Activated CD8-positive, alpha-beta T cell treated with anti-CD3 and anti-CD28 coated beads for 36 hours (primary cell): ENCODE measurements around the gene MBTPS1. TPM values are rescaled to one million over a fixed set of nuclear protein-coding genes. Genes with fewer than 3 reads are reported as not detected.

Source experiments
- ATAC-seq: fragments of 200-7000 bp; cut with Tn5 transposase; one replicate; pipeline ENCODE4 v1.10.0; 2021; ENCODE audit warnings: mild to moderate bottlenecking, moderate library complexity
- CTCF ChIA-PET: fragments of 350-600 bp; sonication (Branson Sonifier 250); formaldehyde crosslinking; loops from one replicate; lab custom pipeline; 2021; ENCODE audit warnings: antibody characterized with exemption; lab: Charles Lee
- POLR2A ChIA-PET: fragments of 350-600 bp; sonication (Branson Sonifier 250); formaldehyde crosslinking; loops from one replicate; lab custom pipeline; 2021; ENCODE audit warnings: antibody characterized with exemption; lab: Charles Lee
- DNase-seq: peaks from one replicate; pipeline ENCODE4 v3.0.0-alpha.2; 2020
- H3K27ac Mint-ChIP-seq: one replicate; pipeline ENCODE4 v1.8.0; 2021; ENCODE audit warnings: mild to moderate bottlenecking, mixed read lengths
- H3K27me3 Mint-ChIP-seq: one replicate; pipeline ENCODE4 v1.8.0; 2021; ENCODE audit warnings: mixed read lengths
- H3K36me3 Mint-ChIP-seq: one replicate; pipeline ENCODE4 v1.8.0; 2021; ENCODE audit warnings: low read depth, mixed read lengths
- H3K4me1 Mint-ChIP-seq: one replicate; pipeline ENCODE4 v1.8.0; 2021; ENCODE audit warnings: low read depth, mixed read lengths
- H3K4me3 Mint-ChIP-seq: one replicate; pipeline ENCODE4 v1.8.0; 2021; ENCODE audit warnings: mild to moderate bottlenecking, moderate library complexity, mixed read lengths
- H3K9me3 Mint-ChIP-seq: one replicate; pipeline ENCODE4 v1.8.0; 2021; ENCODE audit warnings: mixed read lengths
- intact Hi-C: fragments of 100-400 bp; cut with micrococcal nuclease; formaldehyde crosslinking; loops from one replicate; pipeline ENCODE4 v1.10.0; 2022
- total RNA-seq, 2 experiments: library from RNA; stranded (reverse); gene quantifications; one replicate each; pipeline ENCODE4 v1.2.3, GENCODE V29; 2021
- TF ChIP-seq, protein P1 (sequence below): fragments of 200-600 bp; IDR thresholded peaks from one replicate; pipeline ENCODE4 v1.8.0; 2022; ENCODE audit warnings: antibody characterized with exemption, mild to moderate bottlenecking

The MBTPS1 gene
- total RNA-seq, 2 experiments from 2014 or later: 31.5 to 31.7 TPM

DNA sequence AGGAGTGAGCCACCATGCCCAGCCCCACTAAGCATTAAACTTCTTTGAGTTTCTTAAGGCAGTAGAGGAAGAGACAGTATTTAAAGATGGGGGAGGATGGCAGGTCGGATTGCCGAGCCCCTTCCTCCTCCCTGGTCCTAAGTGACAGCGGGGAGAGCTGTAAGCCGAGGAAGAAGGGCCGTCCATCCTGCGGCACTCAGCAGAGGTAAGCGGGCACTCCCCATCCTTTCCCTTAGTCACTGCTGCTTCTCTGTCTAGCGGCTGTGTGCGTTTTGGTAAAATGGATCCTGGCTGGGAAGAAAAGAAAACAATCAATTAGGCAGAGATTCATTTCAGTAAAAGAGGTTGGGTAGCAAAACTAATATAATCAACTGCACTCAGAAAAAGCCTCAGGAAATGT is 42.3 kb upstream of the MBTPS1 start:
- intact Hi-C loops: no loop called here
- Mint-ChIP-seq H3K4me3 (no peak overlapping the region), H3K27ac (no peak overlapping the region), H3K36me3 (no peaks in the 10 kb centered on the region), H3K9me3 (no peaks in the 10 kb centered on the region), H3K27me3 (peaks cover 17% of the 10 kb centered on the region), H3K4me1 (no peaks in the 10 kb centered on the region)
- ChIA-PET CTCF (interaction anchor here (1.4 to 2.5 kb wide), 2 partner anchors 12 to 17 kb away, joined by 3 to 6 read pairs; no protein-coding TSS in a partner anchor), POLR2A (no interaction called here)
- DNase-seq (no peak), ATAC-seq (no peak)
- TF ChIP-seq, protein P1, sequence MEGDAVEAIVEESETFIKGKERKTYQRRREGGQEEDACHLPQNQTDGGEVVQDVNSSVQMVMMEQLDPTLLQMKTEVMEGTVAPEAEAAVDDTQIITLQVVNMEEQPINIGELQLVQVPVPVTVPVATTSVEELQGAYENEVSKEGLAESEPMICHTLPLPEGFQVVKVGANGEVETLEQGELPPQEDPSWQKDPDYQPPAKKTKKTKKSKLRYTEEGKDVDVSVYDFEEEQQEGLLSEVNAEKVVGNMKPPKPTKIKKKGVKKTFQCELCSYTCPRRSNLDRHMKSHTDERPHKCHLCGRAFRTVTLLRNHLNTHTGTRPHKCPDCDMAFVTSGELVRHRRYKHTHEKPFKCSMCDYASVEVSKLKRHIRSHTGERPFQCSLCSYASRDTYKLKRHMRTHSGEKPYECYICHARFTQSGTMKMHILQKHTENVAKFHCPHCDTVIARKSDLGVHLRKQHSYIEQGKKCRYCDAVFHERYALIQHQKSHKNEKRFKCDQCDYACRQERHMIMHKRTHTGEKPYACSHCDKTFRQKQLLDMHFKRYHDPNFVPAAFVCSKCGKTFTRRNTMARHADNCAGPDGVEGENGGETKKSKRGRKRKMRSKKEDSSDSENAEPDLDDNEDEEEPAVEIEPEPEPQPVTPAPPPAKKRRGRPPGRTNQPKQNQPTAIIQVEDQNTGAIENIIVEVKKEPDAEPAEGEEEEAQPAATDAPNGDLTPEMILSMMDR: no peak

DNA sequence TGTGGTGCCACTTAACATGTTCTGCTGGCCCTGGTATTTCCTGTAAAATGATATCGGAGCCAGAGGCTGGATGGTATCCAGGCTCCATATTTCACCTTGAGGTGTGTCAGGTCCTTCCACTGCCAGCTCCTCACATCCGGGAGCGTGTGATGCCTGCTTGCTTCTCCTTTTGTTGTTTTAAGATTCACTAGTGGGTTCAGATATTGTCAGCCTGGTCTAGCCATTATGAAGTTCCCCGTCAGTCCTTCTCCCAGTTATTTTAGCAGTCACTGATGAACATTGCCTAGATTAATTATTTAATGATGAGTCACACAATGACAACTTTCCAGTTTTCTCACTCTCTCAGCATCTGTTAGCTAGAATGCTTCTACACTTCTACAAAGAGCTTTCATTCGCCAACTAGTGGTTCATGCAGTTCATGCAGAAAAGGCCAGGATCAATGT is 39.6 kb upstream of the MBTPS1 start:
- intact Hi-C loops: no loop called here
- ATAC-seq (no peak), DNase-seq (no peak)
- POLR2A ChIA-PET: interaction anchor here (0.6 to 2.4 kb wide), 3 partner anchors 11 to 19 kb away, joined by 3 to 6 read pairs (median 3); partner anchors contain the start of genes DNAAF1 and HSDL1
- Mint-ChIP-seq H3K4me3 (no peak overlapping the region), H3K36me3 (no peaks in the 10 kb centered on the region), H3K9me3 (no peaks in the 10 kb centered on the region), H3K27ac (no peak overlapping the region), H3K27me3 (peaks cover 15% of the 10 kb centered on the region), H3K4me1 (no peaks in the 10 kb centered on the region)
- CTCF ChIA-PET: interaction anchor here (0.9 to 2.5 kb wide), 8 partner anchors 10 to 93 kb away, joined by 3 to 6 read pairs (median 4); no protein-coding TSS in a partner anchor
- TF ChIP-seq, protein P1: no peak

DNA sequence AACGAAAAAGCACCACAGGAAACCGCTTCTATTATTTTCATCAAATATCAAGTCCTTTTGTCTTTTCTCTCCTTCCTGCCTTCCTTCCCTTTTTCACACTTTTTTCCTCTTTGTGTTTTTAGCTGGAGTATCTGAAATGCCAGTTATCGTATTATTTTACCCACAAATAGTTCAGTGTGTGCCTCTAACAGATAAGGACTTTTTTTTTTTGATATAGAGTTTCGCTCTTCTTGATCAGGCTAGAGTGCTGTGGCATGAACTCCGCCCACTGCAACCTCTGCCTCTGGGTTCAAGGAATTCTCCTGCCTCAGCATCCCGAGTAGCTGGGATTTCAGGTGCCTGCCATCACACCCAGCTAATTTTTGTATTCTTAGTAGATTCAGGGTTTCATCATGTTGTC is 39.0 kb upstream of the MBTPS1 start:
- no peak overlapping the region for H3K4me3 Mint-ChIP-seq
- ATAC-seq (no peak), DNase-seq (no peak)
- CTCF ChIA-PET: interaction anchor here (0.9 to 1.7 kb wide), 7 partner anchors 11 to 92 kb away, joined by 3 to 6 read pairs (median 3); no protein-coding TSS in a partner anchor
- H3K4me1 Mint-ChIP-seq: no peaks in the 10 kb centered on the region
- no peaks in the 10 kb centered on the region for H3K36me3 Mint-ChIP-seq
- TF ChIP-seq, protein P1: no peak
- POLR2A ChIA-PET: interaction anchor here (0.8 to 2.4 kb wide), 2 partner anchors 11 to 20 kb away, joined by 3 to 6 read pairs; partner anchors contain the start of genes DNAAF1 and HSDL1
- H3K27me3 Mint-ChIP-seq: peaks cover 15% of the 10 kb centered on the region
- intact Hi-C loops: no loop called here
- H3K9me3 Mint-ChIP-seq: no peaks in the 10 kb centered on the region
- H3K27ac Mint-ChIP-seq: no peak overlapping the region

DNA sequence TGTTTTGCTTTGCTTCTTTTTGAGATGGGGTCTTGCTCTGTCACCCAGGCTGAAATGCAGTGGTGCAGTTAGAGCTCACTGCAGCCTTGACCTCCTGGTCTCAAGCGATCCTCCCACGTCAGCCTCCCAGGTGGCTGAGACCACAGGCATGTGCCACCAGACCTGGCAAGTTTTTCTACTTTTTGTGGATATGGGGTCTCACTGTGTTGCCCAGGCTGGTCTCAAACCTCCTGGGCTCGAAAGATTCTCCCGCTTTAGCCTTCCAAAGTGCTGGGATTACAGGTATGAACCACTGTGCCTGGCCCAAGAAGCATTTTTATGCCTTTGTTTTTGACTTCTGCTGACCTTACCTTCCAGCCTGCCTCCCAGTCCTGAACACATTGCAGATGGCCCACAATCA is 38.5 kb upstream of the MBTPS1 start:
- no peak overlapping the region for H3K27ac Mint-ChIP-seq

More for the DNA sequence above, 38.5 kb upstream of the MBTPS1 start:
- peaks cover 15% of the 10 kb centered on the region for H3K27me3 Mint-ChIP-seq
- no peak for ATAC-seq
- H3K4me3 Mint-ChIP-seq: no peak overlapping the region
- no peak for DNase-seq
- POLR2A ChIA-PET: interaction anchor here (2.4 kb wide), 1 partner anchor 21 kb away, joined by 6 read pairs; no protein-coding TSS in a partner anchor
- no peaks in the 10 kb centered on the region for H3K36me3 Mint-ChIP-seq
- no peaks in the 10 kb centered on the region for H3K4me1 Mint-ChIP-seq
- intact Hi-C loops: no loop called here
- H3K9me3 Mint-ChIP-seq: no peaks in the 10 kb centered on the region
- CTCF ChIA-PET: interaction anchor here (1.1 to 1.7 kb wide), 4 partner anchors 11 to 89 kb away, joined by 3 to 5 read pairs (median 4); no protein-coding TSS in a partner anchor
- TF ChIP-seq, protein P1: no peak
